Mononuclear cell (primary cell): ENCODE measurements around the gene MYO1H. TPM values are rescaled to one million over a fixed set of nuclear protein-coding genes. Genes with fewer than 3 reads are reported as not detected.

Source experiments
- H3K27me3 ChIP-seq: 2 replicates; pipeline ENCODE4 v1.6.0; 2011; ENCODE audit warnings: low read length, control low read depth; ENCODE audit not compliant: insufficient read depth
- H3K4me1 ChIP-seq: 2 replicates; pipeline ENCODE4 v1.5.1; 2011; ENCODE audit warnings: mild to moderate bottlenecking, low read length, control low read depth; ENCODE audit not compliant: insufficient read depth
- H3K4me3 ChIP-seq: 2 replicates; pipeline ENCODE4 v1.5.1; 2011; ENCODE audit warnings: mild to moderate bottlenecking, low read length, moderate library complexity
- H3K9me3 ChIP-seq: 2 replicates; pipeline ENCODE4 v1.5.1; 2011; ENCODE audit warnings: low read depth, mild to moderate bottlenecking, control low read depth, low read length
- total RNA-seq: library from RNA; depleted of rRNA; stranded (reverse); fragments of >200 nt; gene quantifications from one replicate; pipeline ENCODE4 v1.2.3, GENCODE V29; 2012

Gene MYO1H
- total RNA-seq, 1 donor = under 0.01 TPM

GRCh38 chr12:109329686-109330085, 18.0 kb upstream of the MYO1H start:
- no peaks in the 10 kb centered on the region for H3K27me3 ChIP-seq
- H3K4me3 ChIP-seq = no peak overlapping the region
- H3K4me1 ChIP-seq = no peaks in the 10 kb centered on the region
- no peaks in the 10 kb centered on the region for H3K9me3 ChIP-seq

GRCh38 chr12:109330282-109331230, 17.1 kb upstream of the MYO1H start:
- Histone ChIP-seq H3K27me3 (no peaks in the 10 kb centered on the region), H3K4me1 (no peaks in the 10 kb centered on the region), H3K4me3 (no peak overlapping the region), H3K9me3 (no peaks in the 10 kb centered on the region)

- no peaks in the 10 kb centered on the region for H3K4me1 ChIP-seq
- no peaks in the 10 kb centered on the region for H3K27me3 ChIP-seq
- H3K9me3 ChIP-seq = no peaks in the 10 kb centered on the region
- no peak overlapping the region for H3K4me3 ChIP-seq
Observed at GRCh38 chr12:109331301-109331952, 16.3 kb upstream of the MYO1H start.

GRCh38 chr12:109334887-109335286, 12.8 kb upstream of the MYO1H start:
- Histone ChIP-seq H3K9me3 (no peaks in the 10 kb centered on the region), H3K27me3 (no peaks in the 10 kb centered on the region), H3K4me1 (no peaks in the 10 kb centered on the region), H3K4me3 (no peak overlapping the region)

GRCh38 chr12:109336593-109336992, 11.1 kb upstream of the MYO1H start:
- no peaks in the 10 kb centered on the region for H3K4me1 ChIP-seq
- H3K9me3 ChIP-seq = no peaks in the 10 kb centered on the region
- H3K27me3 ChIP-seq = no peaks in the 10 kb centered on the region
- H3K4me3 ChIP-seq = no peak overlapping the region

GRCh38 chr12:109343677-109344076, 4.0 kb upstream of the MYO1H start:
- no peaks in the 10 kb centered on the region for H3K9me3 ChIP-seq

GRCh38 chr12:109345428-109345827, 2.3 kb upstream of the MYO1H start:
- H3K27me3 ChIP-seq = no peaks in the 10 kb centered on the region
- H3K4me1 ChIP-seq = no peaks in the 10 kb centered on the region
- no peak overlapping the region for H3K4me3 ChIP-seq
- H3K9me3 ChIP-seq = no peaks in the 10 kb centered on the region

More at GRCh38 chr12:109343677-109344076, 4.0 kb upstream of the MYO1H start:
- Histone ChIP-seq H3K27me3 (no peaks in the 10 kb centered on the region), H3K4me1 (no peaks in the 10 kb centered on the region), H3K4me3 (no peak overlapping the region)

GRCh38 chr12:109346920-109347319, 780 bp upstream of the MYO1H start:
- H3K4me1 ChIP-seq = no peaks in the 10 kb centered on the region
- H3K27me3 ChIP-seq = no peaks in the 10 kb centered on the region
- no peaks in the 10 kb centered on the region for H3K9me3 ChIP-seq
- H3K4me3 ChIP-seq = no peak overlapping the region

GRCh38 chr12:109352184-109352583, 4.5 kb downstream of the MYO1H start:
- no peaks in the 10 kb centered on the region for H3K4me1 ChIP-seq
- no peak overlapping the region for H3K4me3 ChIP-seq
- H3K27me3 ChIP-seq = no peaks in the 10 kb centered on the region

GRCh38 chr12:109356577-109356976, 8.9 kb downstream of the MYO1H start:
- H3K4me1 ChIP-seq = no peaks in the 10 kb centered on the region
- H3K9me3 ChIP-seq = no peaks in the 10 kb centered on the region
- H3K27me3 ChIP-seq = peaks cover 2% of the 10 kb centered on the region
- H3K4me3 ChIP-seq = no peak overlapping the region

More at GRCh38 chr12:109352184-109352583, 4.5 kb downstream of the MYO1H start:
- H3K9me3 ChIP-seq = no peaks in the 10 kb centered on the region

GRCh38 chr12:109357032-109357431, 9.3 kb downstream of the MYO1H start:
- Histone ChIP-seq H3K27me3 (peaks cover 2% of the 10 kb centered on the region), H3K4me1 (no peaks in the 10 kb centered on the region), H3K4me3 (no peak overlapping the region), H3K9me3 (no peaks in the 10 kb centered on the region)

- Histone ChIP-seq H3K4me1 (no peaks in the 10 kb centered on the region), H3K27me3 (peaks cover 2% of the 10 kb centered on the region), H3K9me3 (no peaks in the 10 kb centered on the region), H3K4me3 (no peak overlapping the region)
Observed at GRCh38 chr12:109358154-109358869, 10.6 kb downstream of the MYO1H start.

- Histone ChIP-seq H3K27me3 (peaks cover 2% of the 10 kb centered on the region), H3K4me3 (no peak overlapping the region), H3K4me1 (no peaks in the 10 kb centered on the region), H3K9me3 (no peaks in the 10 kb centered on the region)
Observed at GRCh38 chr12:109359131-109359690, 11.5 kb downstream of the MYO1H start.

GRCh38 chr12:109369831-109370230, 22.1 kb downstream of the MYO1H start:
- H3K4me3 ChIP-seq = no peak overlapping the region
- H3K27me3 ChIP-seq = peaks cover 9% of the 10 kb centered on the region
- no peaks in the 10 kb centered on the region for H3K9me3 ChIP-seq
- H3K4me1 ChIP-seq = no peaks in the 10 kb centered on the region
